ENCODE data around the gene RNF213. TPM values are rescaled to one million over a fixed set of nuclear protein-coding genes. Genes with fewer than 3 reads are reported as not detected.

The RNF213 gene
- total RNA-seq, 2 donors from 2014 or later = 98.8 to 136 TPM

DNA sequence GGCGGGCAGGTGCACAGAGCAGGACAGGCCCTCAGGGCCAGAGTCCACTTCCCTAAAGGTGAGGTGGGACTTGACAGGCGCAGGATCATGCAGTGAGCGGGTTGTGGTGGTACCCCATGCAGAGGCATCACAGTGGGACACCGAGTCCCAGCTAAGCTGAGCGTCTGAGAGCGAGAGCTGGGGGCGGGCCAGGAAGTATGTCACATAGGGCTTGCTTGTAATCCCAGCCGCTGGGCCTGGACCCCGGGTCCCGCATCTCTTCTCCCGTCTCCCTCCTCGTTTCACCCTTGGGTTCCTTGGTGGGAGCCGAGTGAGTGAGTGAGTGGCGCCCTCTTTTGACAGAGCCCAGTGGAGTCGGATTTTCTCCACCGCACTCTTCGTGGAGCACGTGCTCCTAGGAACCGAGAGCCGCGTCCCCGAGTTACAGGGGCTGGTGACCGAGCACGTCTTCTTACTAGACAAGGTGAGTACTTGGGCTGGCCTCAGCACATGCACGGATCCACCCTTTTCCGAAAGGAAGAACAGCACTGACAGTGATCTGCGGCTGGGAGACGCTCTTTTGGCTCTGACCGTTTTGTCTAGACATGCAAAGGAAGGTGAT lies 103.5 kb downstream of the RNF213 start:
- WGBS, 2 experiments (ENCODE audit: insufficient coverage in 1 of 2, insufficient read length in 1 of 2) = 90 to 95% methylated on average over 29 of the region's 29 CpGs
- peak; percentile 87 for DNase-seq
- peaks cover 83% of the 10 kb centered on the region for H3K36me3 Mint-ChIP-seq (ENCODE audit: low read depth)
- Histone ChIP-seq H3K36me3 (ENCODE audit: control insufficient read depth, insufficient read depth, low read length) (peaks cover 94% of the 10 kb centered on the region), H3K4me1 (ENCODE audit: control insufficient read depth, insufficient read depth, low read length) (no peaks in the 10 kb centered on the region), H3K27ac (ENCODE audit: low read depth, low read length) (no peak overlapping the region), H3K9me3 (ENCODE audit: control insufficient read depth, low read length) (no peaks in the 10 kb centered on the region), H3K9ac (ENCODE audit: extremely low read depth, low read length, poor library complexity, severe bottlenecking) (no peak overlapping the region), H3K27me3 (ENCODE audit: control insufficient read depth, insufficient read depth, low read length, poor library complexity, severe bottlenecking) (no peaks in the 10 kb centered on the region), H3K4me3 (ENCODE audit: low read length) (no peak overlapping the region)
- peaks cover 3% of the 10 kb centered on the region for H3K9me3 Mint-ChIP-seq
- peak overlapping the region; percentile 28 for H3K27ac Mint-ChIP-seq
- no peak overlapping the region for H3K4me3 Mint-ChIP-seq
- H3K4me1 Mint-ChIP-seq = no peaks in the 10 kb centered on the region
- no peaks in the 10 kb centered on the region for H3K27me3 Mint-ChIP-seq (ENCODE audit: insufficient read depth)
- peak; percentile 73 for TF ChIP-seq CTCF (conservative IDR thresholded peaks at IDR 0.05)

DNA sequence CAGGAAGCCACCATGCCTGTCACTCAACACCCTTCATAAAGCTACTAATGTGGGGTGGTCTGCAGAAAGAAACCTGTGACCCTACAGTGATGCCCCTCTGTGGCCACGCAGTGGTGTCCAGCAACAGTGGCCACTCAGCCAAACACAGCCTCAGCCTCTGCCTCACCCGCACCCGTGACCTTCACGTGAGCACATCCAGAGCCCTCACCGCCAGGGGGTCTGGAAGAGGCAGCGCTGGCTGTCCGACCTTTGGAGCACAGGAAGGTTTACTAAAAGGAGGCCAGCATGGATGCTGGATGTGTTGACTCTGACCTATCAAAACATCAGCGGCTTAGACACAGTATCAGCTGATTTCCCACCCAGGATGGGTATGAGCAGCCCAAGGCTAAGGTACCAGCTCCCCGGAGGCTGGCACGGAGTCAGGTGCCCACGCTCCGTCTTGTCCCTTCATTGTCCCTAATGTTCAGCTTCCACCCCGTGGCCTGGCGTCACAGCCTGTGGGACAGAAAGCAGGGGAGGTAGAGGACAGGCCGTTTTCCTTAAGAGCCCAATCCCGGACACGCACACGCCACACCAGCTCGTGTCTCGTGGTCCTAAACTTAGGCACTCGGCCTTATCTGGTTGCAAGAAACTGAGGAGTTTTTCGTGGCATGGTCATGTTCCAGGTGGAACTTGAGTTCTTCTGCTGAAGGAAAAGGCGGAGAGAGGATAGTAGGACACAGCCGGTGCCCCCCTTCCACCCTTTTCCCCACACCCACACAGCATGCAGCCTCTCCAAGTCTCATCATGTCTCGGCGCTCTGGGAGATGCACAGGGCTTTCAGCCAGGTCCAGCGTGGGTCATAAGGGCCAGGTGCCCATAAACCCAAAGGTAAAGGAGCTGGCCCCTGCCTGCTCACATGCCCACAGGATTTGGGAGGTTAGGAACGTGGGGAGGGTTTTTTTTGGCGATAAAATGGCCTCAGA lies 104.6 kb downstream of the RNF213 start:
- Histone ChIP-seq H3K36me3 (ENCODE audit: control insufficient read depth, insufficient read depth, low read length) (peaks cover 97% of the 10 kb centered on the region), H3K4me3 (ENCODE audit: low read length) (no peak overlapping the region), H3K9ac (ENCODE audit: extremely low read depth, low read length, poor library complexity, severe bottlenecking) (no peak overlapping the region), H3K4me1 (ENCODE audit: control insufficient read depth, insufficient read depth, low read length) (no peaks in the 10 kb centered on the region), H3K27me3 (ENCODE audit: control insufficient read depth, insufficient read depth, low read length, poor library complexity, severe bottlenecking) (no peaks in the 10 kb centered on the region), H3K27ac (ENCODE audit: low read depth, low read length) (no peak overlapping the region), H3K9me3 (ENCODE audit: control insufficient read depth, low read length) (no peaks in the 10 kb centered on the region)
- DNase-seq = no peak
- no peak overlapping the region for H3K27ac Mint-ChIP-seq
- H3K27me3 Mint-ChIP-seq (ENCODE audit: insufficient read depth) = no peaks in the 10 kb centered on the region
- no peak for TF ChIP-seq CTCF (conservative IDR thresholded peaks at IDR 0.05)
- H3K4me3 Mint-ChIP-seq = no peak overlapping the region
- H3K4me1 Mint-ChIP-seq = no peaks in the 10 kb centered on the region
- H3K36me3 Mint-ChIP-seq (ENCODE audit: low read depth) = peaks cover 80% of the 10 kb centered on the region
- H3K9me3 Mint-ChIP-seq = peaks cover 3% of the 10 kb centered on the region
- 91 to 92% methylated on average over 19 to 29 of the region's 29 CpGs for WGBS, 2 experiments (ENCODE audit: insufficient coverage in 1 of 2, insufficient read length in 1 of 2)

DNA sequence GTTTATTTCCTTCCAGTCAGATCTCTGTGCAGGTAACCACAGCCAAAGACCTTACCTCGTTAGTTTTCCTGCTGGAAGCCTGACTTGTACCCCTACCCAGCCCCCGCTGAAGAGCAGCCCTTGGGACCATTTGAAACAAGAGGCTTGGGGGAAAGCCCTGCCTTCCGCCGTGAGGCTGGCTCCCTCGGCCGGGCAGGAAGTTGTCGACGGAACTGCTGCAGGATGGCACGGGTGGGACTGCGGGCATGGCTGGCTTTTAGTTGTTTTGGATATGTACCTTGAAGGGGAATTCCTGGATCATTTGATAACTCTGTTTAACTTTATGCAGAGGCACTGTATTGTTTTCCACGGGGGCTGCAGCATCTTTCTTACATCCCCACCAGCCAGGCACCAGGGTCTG lies 105.3 kb downstream of the RNF213 start:
- H3K27ac ChIP-seq (ENCODE audit: low read depth, low read length) = no peak overlapping the region
- 95% methylated on average over 11 of the region's 11 CpGs for WGBS, 2 experiments (ENCODE audit: insufficient coverage in 1 of 2, insufficient read length in 1 of 2)
- no peaks in the 10 kb centered on the region for H3K4me1 Mint-ChIP-seq
- DNase-seq = no peak
- peaks cover 79% of the 10 kb centered on the region for H3K36me3 Mint-ChIP-seq (ENCODE audit: low read depth)
- H3K4me3 ChIP-seq (ENCODE audit: low read length) = no peak overlapping the region
- H3K4me1 ChIP-seq (ENCODE audit: control insufficient read depth, insufficient read depth, low read length) = no peaks in the 10 kb centered on the region
- no peak for TF ChIP-seq CTCF (conservative IDR thresholded peaks at IDR 0.05)
- no peak overlapping the region for H3K4me3 Mint-ChIP-seq
- H3K9me3 Mint-ChIP-seq = peaks cover 3% of the 10 kb centered on the region
- H3K9ac ChIP-seq (ENCODE audit: extremely low read depth, low read length, poor library complexity, severe bottlenecking) = no peak overlapping the region
- H3K9me3 ChIP-seq (ENCODE audit: control insufficient read depth, low read length) = no peaks in the 10 kb centered on the region
- H3K27ac Mint-ChIP-seq = no peak overlapping the region
- peaks cover 97% of the 10 kb centered on the region for H3K36me3 ChIP-seq (ENCODE audit: control insufficient read depth, insufficient read depth, low read length)
- no peaks in the 10 kb centered on the region for H3K27me3 ChIP-seq (ENCODE audit: control insufficient read depth, insufficient read depth, low read length, poor library complexity, severe bottlenecking)
- no peaks in the 10 kb centered on the region for H3K27me3 Mint-ChIP-seq (ENCODE audit: insufficient read depth)
